ENCODE measurements around the gene TRAF3.

TRAF3 gene

DNA sequence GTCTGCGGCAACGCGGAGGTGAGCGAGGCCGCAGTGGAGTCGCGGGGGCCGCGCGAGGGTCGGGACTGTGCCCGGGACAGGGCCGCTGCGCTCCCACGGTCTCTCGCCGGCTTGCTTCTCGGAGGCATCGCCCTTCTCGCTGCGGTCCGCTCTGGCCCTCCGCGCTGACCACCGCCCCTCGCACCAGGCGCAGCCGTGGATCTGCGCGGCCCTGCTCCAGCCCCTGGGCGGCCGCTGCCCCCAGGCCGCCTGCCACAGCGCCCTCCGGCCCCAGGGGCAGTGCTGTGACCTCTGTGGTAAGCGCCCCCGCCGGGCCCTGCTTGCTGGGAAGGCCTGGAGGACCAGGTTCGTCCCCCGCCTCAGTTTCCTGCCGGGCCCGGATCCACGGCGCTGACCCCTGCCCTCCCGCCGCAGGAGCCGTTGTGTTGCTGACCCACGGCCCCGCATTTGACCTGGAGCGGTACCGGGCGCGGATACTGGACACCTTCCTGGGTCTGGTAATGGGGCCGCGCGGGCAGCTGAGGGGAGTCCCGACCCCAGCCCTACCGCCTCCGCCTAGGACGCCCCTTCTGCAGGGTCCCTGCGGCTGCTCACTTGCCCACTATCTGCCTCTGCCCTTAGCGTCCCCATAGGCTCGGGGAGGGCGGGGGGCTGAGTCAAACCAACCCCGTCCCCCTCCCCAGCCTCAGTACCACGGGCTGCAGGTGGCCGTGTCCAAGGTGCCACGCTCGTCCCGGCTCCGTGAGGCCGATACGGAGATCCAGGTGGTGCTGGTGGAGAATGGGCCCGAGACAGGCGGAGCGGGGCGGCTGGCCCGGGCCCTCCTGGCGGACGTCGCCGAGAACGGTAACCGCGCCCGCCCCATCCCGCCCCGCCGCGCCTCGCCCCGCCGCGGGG lies 152.2 kb downstream of the TRAF3 start:
- DNase-seq (ENCODE audit: low read depth in 1 of 2, low spot score in 1 of 2): no peak
- no peak for TF ChIP-seq POLR2AphosphoS5 (IDR thresholded peaks at IDR 0.05; ENCODE audit: low read depth)
- TF ChIP-seq, protein P1, sequence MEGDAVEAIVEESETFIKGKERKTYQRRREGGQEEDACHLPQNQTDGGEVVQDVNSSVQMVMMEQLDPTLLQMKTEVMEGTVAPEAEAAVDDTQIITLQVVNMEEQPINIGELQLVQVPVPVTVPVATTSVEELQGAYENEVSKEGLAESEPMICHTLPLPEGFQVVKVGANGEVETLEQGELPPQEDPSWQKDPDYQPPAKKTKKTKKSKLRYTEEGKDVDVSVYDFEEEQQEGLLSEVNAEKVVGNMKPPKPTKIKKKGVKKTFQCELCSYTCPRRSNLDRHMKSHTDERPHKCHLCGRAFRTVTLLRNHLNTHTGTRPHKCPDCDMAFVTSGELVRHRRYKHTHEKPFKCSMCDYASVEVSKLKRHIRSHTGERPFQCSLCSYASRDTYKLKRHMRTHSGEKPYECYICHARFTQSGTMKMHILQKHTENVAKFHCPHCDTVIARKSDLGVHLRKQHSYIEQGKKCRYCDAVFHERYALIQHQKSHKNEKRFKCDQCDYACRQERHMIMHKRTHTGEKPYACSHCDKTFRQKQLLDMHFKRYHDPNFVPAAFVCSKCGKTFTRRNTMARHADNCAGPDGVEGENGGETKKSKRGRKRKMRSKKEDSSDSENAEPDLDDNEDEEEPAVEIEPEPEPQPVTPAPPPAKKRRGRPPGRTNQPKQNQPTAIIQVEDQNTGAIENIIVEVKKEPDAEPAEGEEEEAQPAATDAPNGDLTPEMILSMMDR (IDR thresholded peaks at IDR 0.05; ENCODE audit: insufficient read depth, low read length): no peak
- TF ChIP-seq REST (IDR thresholded peaks at IDR 0.05; ENCODE audit: insufficient replicate concordance, low read depth): no peak
- TF ChIP-seq SPI1 (IDR thresholded peaks at IDR 0.05; ENCODE audit: borderline replicate concordance, low read depth): no peak
- no peak for TF ChIP-seq GABPA (IDR thresholded peaks at IDR 0.05; ENCODE audit: low read depth)
- peaks cover 30% of the 10 kb centered on the region for H3K27me3 ChIP-seq (ENCODE audit: insufficient read depth, poor library complexity, severe bottlenecking)
- H3K27ac ChIP-seq (replicated peaks): no peak overlapping the region
- H3K4me3 ChIP-seq (replicated peaks; ENCODE audit: insufficient read depth, low read length): no peak overlapping the region

GRCh38 chr14:102930138-102930752 lies 153.0 kb downstream of the TRAF3 start:
- DNase-seq (ENCODE audit: low read depth in 1 of 2, low spot score in 1 of 2): no peak
- no peak for TF ChIP-seq GABPA (IDR thresholded peaks at IDR 0.05; ENCODE audit: low read depth)
- TF ChIP-seq, protein P1 (IDR thresholded peaks at IDR 0.05; ENCODE audit: insufficient read depth, low read length): no peak
- no peak for TF ChIP-seq POLR2AphosphoS5 (IDR thresholded peaks at IDR 0.05; ENCODE audit: low read depth)
- no peak for TF ChIP-seq REST (IDR thresholded peaks at IDR 0.05; ENCODE audit: insufficient replicate concordance, low read depth)
- no peak for TF ChIP-seq SPI1 (IDR thresholded peaks at IDR 0.05; ENCODE audit: borderline replicate concordance, low read depth)
- peaks cover 25% of the 10 kb centered on the region for H3K27me3 ChIP-seq (ENCODE audit: insufficient read depth, poor library complexity, severe bottlenecking)
- H3K27ac ChIP-seq (replicated peaks): no peak overlapping the region
- H3K4me3 ChIP-seq (replicated peaks; ENCODE audit: insufficient read depth, low read length): no peak overlapping the region

GRCh38 chr14:102930753-102931579 lies 153.7 kb downstream of the TRAF3 start:
- no peak overlapping the region for H3K4me3 ChIP-seq (replicated peaks; ENCODE audit: insufficient read depth, low read length)
- peaks cover 24% of the 10 kb centered on the region for H3K27me3 ChIP-seq (ENCODE audit: insufficient read depth, poor library complexity, severe bottlenecking)
- DNase-seq (ENCODE audit: low read depth in 1 of 2, low spot score in 1 of 2): peak in 1 of 2 experiments; percentile 43
- TF ChIP-seq POLR2AphosphoS5 (IDR thresholded peaks at IDR 0.05; ENCODE audit: low read depth) (no peak), SPI1 (IDR thresholded peaks at IDR 0.05; ENCODE audit: borderline replicate concordance, low read depth) (no peak), GABPA (IDR thresholded peaks at IDR 0.05; ENCODE audit: low read depth) (no peak), REST (IDR thresholded peaks at IDR 0.05; ENCODE audit: insufficient replicate concordance, low read depth) (no peak)
- TF ChIP-seq, protein P1 (IDR thresholded peaks at IDR 0.05; ENCODE audit: insufficient read depth, low read length): no peak
- H3K27ac ChIP-seq (replicated peaks): no peak overlapping the region

All from HL-60 (cell line).